Heart left ventricle (tissue), 13 donors: ENCODE results near the gene NUP155.

Experiments used
- CTCF ChIP-seq, 12 donors: fragments of 200-600 bp; sonication (generic) in 4 of 12; IDR thresholded peaks; one replicate each; pipeline versions ENCODE4 v1.5.0 to v1.8.0; 2018 to 2022; ENCODE audit warnings: antibody characterized with exemption in 12 of 12, mild to moderate bottlenecking in 5 of 12
- POLR2A ChIP-seq, 2 donors: fragments of 450-650 bp; IDR thresholded peaks; one replicate each; pipeline ENCODE4 v1.6.1; 2017; ENCODE audit warnings: antibody characterized with exemption in 2 of 2, mild to moderate bottlenecking in 2 of 2, moderate library complexity in 2 of 2
- donor health status: ischemic (EF 13 %, LVEDD 7.1; RV severe dilation, severe dysfunction).
- donor health status: DM: no; HTN: yes; CAD: no.
- donor health status: DM: no; HTN: no; CAD: no.
- donor health status: ischemic (EF 25% LVEDD 6.9; RV normal size, moderate dysfunction).
- donor health status: ischemic (EF 25% LVEDD 5.7; RV mildly dilated, moderate dysfunction).
- donor health status: ischemic (EF 35%, LVEDD 5.7; RV mildly dilated, moderate dysfunction).
- donor health status: nonischemic (EF 11% LVEDD 7.7; RV severe dilation, severe dysfunction).
- donor health status: DM: yes; HTN: yes; CAD: no.
- donor health status: PGD.
- donor health status: ischemic (EF 29% LVEDD 5.4; RV normal size, mild dysfunction).
- donor health status: nonischemic (EF 23%, LVEDD 6.1; RV moderate dilation, normal function).

- TF ChIP-seq POLR2A (IDR thresholded peaks at IDR 0.05) (no peak), CTCF (IDR thresholded peaks at IDR 0.05) (no peak)
These were observed 87.6 kb downstream of the NUP155 start for GRCh38 chr5:37283214-37283820.
